Fibroblast of mammary gland (primary cell): ENCODE data around the gene ARMC10.
A peak's percentile ranks its signal among the peaks of the same experiment; 100 is the strongest.
"Not testable (repeated sequence)": the region's sequence is repeated elsewhere in the genome, so short reads cannot be mapped to it uniquely, and the experiment has no call there.

Experiments used
- DNase-seq: peaks from one replicate; pipeline ENCODE4 v3.0.0-alpha.2; 2010; ENCODE audit warnings: low read depth
- H3K4me3 ChIP-seq: 2 replicates; pipeline ENCODE4 v1.5.1; 2011; ENCODE audit warnings: low read depth, mild to moderate bottlenecking, low read length, moderate library complexity; ENCODE audit not compliant: control insufficient read depth
- TF ChIP-seq, protein P1 (sequence below): conservative IDR thresholded peaks from 2 replicates; pipeline ENCODE4 v1.5.1; 2011; ENCODE audit warnings: low read depth, low read length, inconsistent platforms; ENCODE audit not compliant: control insufficient read depth, insufficient read depth

ARMC10 gene

DNA sequence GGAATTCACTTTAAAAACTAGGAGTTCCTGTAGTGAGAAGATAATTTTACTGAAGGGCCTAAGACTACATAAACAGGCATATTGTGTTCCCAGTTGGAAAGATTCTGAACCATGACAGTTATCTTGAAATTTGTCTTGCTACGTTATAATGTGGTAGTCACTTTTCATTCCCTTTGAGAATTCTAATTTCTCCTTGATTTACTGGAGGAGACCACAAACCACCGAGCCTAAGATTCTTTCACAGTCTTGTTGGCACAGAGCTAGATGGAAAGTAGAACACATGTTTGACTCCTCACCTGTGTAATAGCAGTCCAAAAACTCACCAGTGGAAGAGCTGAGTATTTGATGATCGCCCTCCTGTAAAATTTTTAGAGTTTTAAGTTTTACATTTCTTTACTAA, 4.9 kb downstream of the ARMC10 start:
- DNase-seq: no peak
- TF ChIP-seq, protein P1, sequence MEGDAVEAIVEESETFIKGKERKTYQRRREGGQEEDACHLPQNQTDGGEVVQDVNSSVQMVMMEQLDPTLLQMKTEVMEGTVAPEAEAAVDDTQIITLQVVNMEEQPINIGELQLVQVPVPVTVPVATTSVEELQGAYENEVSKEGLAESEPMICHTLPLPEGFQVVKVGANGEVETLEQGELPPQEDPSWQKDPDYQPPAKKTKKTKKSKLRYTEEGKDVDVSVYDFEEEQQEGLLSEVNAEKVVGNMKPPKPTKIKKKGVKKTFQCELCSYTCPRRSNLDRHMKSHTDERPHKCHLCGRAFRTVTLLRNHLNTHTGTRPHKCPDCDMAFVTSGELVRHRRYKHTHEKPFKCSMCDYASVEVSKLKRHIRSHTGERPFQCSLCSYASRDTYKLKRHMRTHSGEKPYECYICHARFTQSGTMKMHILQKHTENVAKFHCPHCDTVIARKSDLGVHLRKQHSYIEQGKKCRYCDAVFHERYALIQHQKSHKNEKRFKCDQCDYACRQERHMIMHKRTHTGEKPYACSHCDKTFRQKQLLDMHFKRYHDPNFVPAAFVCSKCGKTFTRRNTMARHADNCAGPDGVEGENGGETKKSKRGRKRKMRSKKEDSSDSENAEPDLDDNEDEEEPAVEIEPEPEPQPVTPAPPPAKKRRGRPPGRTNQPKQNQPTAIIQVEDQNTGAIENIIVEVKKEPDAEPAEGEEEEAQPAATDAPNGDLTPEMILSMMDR: no peak
- H3K4me3 ChIP-seq: no peak overlapping the region

DNA sequence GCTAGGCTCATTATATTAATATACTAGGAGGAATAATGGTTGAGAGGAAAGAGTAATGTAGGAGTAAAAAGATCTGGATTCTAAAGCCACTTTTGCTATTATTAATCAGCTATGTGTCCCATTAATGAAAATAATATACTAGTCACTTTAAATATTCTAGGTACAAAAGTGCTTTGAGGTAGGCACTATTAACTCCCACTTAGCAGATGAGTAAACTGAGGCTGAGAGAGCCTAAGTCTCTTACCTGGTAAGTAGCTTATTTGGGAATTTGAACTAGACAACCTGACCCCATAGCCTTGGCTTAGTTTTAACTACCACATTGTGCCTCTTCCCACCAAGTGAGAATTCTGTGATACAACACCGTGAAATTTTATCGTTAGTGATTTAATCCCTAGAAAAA, 6.0 kb downstream of the ARMC10 start:
- TF ChIP-seq, protein P1: no peak

DNA sequence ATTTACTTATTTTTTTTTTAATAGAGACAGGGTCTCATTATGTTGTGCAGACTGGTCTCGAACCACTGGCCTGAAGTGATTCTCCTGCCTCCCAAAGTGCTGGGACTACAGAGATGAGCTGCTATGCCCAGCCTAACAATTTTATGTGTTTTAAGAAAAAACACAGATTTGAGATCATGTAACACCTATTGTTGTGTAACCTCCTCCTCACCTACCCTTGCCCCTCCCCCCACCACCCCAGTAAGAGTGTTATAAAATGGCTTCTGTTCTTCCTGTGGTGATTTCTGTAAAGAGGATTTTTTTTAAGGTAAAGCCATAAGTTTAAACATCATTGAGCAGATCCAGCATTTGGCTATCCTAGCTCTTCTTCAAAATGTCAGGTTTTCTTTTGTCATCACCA, 7.6 kb downstream of the ARMC10 start:
- TF ChIP-seq, protein P1: no peak
- no peak overlapping the region for H3K4me3 ChIP-seq
- DNase-seq: no peak

More for the DNA sequence above, 6.0 kb downstream of the ARMC10 start:
- no peak overlapping the region for H3K4me3 ChIP-seq
- no peak for DNase-seq

DNA sequence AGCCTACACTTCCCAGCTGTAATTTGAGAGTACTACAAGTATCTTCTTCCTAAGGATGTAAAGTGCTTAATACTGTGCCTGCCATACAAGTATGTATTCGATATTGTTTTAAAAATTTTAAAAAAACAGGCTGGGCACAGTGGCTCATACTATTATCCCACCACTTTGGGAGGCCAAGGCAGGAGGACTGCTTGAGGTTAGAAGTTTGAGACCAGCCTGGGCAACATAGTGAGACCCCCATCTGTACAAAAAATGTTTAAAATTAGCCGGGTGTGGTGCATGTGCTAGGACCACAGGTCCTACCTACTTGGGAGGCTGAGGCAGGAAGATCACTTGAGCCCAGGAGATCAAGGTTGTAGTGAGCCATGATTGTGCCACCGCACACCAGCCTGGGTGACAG, 8.3 kb downstream of the ARMC10 start:
- H3K4me3 ChIP-seq: no peak overlapping the region
- TF ChIP-seq, protein P1: no peak
- no peak for DNase-seq

DNA sequence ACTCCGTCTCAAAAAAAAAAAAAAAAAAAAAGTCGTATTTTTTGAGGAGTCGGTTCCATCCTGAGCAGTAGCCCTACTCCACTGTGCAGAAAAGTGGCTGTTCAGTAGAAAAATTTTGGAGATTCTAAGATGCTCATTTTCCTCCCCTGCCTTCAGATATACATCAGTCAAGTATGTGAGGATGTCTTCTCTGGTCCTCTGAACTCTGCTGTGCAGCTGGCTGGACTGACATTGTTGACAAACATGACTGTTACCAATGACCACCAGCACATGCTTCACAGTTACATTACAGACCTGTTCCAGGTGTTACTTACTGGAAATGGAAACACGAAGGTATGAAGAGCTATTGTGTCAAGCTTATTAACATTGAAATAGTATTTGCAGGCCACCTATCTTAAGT, 17.4 kb downstream of the ARMC10 start:
- DNase-seq, H3K4me3 ChIP-seq: not testable (repeated sequence)

DNA sequence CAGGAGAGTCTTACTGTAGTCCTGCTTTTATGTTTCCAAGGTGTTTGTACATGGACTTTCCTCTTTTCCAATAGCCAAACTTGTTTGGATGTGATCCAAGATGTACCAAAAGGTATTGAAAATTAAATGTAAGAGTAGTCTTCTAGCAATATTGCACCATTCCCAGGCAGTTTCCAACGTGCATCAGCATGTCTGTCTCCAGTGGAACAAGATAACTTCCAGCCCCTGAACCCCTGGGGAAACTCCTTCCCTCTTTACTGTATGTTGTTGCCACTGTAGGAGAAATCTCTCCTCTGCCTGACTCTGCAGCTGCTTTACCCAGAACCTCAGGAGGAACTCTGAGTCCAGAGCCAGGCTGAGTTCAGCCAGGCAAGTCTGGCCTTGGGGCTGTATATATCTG, 18.5 kb downstream of the ARMC10 start:
- TF ChIP-seq, protein P1: no peak
- no peak for DNase-seq
- no peak overlapping the region for H3K4me3 ChIP-seq

DNA sequence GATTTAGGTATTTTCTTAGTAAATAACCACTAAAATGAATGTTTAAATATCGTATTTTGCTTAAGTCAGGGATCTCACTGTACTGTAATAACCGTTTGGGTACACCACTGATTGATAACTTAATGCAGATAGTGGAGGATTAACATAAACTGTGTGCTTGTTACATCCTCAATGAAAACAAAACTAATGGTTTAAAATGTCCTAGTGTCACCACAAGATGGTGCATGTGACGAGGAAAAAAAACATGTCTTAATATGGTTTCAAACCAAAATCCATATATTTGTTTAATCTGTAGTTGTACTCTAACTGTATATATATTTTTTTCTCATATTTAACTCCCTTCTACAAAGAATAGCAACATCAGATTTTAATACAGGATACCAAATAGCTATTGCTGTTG, 19.2 kb downstream of the ARMC10 start:
- DNase-seq: peak; percentile 11
- no peak overlapping the region for H3K4me3 ChIP-seq
- TF ChIP-seq, protein P1: peak; percentile 5

DNA sequence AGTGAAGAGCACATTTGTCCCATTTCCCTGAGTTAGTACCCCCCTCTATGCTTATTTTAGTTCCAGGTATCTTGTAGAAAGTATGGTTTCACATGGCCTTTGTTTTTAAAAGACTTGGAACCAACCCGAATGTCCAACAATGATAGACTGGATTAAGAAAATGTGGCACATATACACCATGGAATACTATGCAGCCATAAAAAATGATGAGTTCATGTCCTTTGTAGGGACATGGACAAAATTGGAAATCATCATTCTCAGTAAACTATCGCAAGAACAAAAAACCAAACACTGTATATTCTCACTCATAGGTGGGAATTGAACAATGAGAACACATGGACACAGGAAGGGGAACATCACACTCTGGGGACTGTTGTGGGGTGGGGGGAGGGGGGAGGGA, 20.6 kb downstream of the ARMC10 start:
- DNase-seq: not testable (repeated sequence)

More for the DNA sequence above, 20.6 kb downstream of the ARMC10 start:
- H3K4me3 ChIP-seq: not testable (repeated sequence)
